ENCODE measurements around the gene TTC33. TPM values are rescaled to one million over a fixed set of nuclear protein-coding genes. Genes with fewer than 3 reads are reported as not detected.

Gene TTC33
- polyA plus RNA-seq, 1 donor from 2014 or later = 73.5 TPM

GRCh38 chr5:40672425-40672824 lies 83.3 kb downstream of the TTC33 start:
- Histone ChIP-seq H3K27me3 (ENCODE audit: insufficient read depth, low read depth, low read length) (no peaks in the 10 kb centered on the region), H3K36me3 (ENCODE audit: insufficient read depth, low read length) (no peaks in the 10 kb centered on the region), H3K9me3 (ENCODE audit: low read length) (no peaks in the 10 kb centered on the region), H3K27ac (ENCODE audit: low read length) (no peak overlapping the region), H3K4me2 (ENCODE audit: low read length) (no peak overlapping the region), H3K79me2 (replicated peaks; ENCODE audit: insufficient read depth, low read length) (no peaks in the 10 kb centered on the region), H3K9me2 (ENCODE audit: insufficient read depth, low read length) (no peaks in the 10 kb centered on the region), H4K20me1 (ENCODE audit: insufficient read depth) (no peaks in the 10 kb centered on the region), H3K9ac (ENCODE audit: low read length) (no peak overlapping the region), H2AFZ (ENCODE audit: low read depth, low read length) (no peak overlapping the region), H3K4me3 (ENCODE audit: low read length) (no peak overlapping the region), H3F3A (ENCODE audit: insufficient read depth, low read length, poor library complexity, severe bottlenecking) (no peaks in the 10 kb centered on the region)
- no peak for TF ChIP-seq EP300 (conservative IDR thresholded peaks at IDR 0.05; ENCODE audit: poor library complexity, severe bottlenecking)
- TF ChIP-seq TAF1 (IDR thresholded peaks at IDR 0.05; ENCODE audit: low read depth) = no peak
- no peak for TF ChIP-seq SMC3 (conservative IDR thresholded peaks at IDR 0.05; ENCODE audit: poor library complexity)
- TF ChIP-seq CTCF (IDR thresholded peaks at IDR 0.05; ENCODE audit: poor library complexity, severe bottlenecking) = no peak
- TF ChIP-seq, protein P1, sequence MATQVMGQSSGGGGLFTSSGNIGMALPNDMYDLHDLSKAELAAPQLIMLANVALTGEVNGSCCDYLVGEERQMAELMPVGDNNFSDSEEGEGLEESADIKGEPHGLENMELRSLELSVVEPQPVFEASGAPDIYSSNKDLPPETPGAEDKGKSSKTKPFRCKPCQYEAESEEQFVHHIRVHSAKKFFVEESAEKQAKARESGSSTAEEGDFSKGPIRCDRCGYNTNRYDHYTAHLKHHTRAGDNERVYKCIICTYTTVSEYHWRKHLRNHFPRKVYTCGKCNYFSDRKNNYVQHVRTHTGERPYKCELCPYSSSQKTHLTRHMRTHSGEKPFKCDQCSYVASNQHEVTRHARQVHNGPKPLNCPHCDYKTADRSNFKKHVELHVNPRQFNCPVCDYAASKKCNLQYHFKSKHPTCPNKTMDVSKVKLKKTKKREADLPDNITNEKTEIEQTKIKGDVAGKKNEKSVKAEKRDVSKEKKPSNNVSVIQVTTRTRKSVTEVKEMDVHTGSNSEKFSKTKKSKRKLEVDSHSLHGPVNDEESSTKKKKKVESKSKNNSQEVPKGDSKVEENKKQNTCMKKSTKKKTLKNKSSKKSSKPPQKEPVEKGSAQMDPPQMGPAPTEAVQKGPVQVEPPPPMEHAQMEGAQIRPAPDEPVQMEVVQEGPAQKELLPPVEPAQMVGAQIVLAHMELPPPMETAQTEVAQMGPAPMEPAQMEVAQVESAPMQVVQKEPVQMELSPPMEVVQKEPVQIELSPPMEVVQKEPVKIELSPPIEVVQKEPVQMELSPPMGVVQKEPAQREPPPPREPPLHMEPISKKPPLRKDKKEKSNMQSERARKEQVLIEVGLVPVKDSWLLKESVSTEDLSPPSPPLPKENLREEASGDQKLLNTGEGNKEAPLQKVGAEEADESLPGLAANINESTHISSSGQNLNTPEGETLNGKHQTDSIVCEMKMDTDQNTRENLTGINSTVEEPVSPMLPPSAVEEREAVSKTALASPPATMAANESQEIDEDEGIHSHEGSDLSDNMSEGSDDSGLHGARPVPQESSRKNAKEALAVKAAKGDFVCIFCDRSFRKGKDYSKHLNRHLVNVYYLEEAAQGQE (IDR thresholded peaks at IDR 0.05; ENCODE audit: borderline replicate concordance) = no peak
- TF ChIP-seq MXI1 (conservative IDR thresholded peaks at IDR 0.05; ENCODE audit: poor library complexity, severe bottlenecking) = no peak
- TF ChIP-seq POLR2AphosphoS5 (IDR thresholded peaks at IDR 0.05) = no peak
- TF ChIP-seq RAD21 (conservative IDR thresholded peaks at IDR 0.05) = no peak
- no peak for TF ChIP-seq EZH2 (IDR thresholded peaks at IDR 0.05; ENCODE audit: borderline replicate concordance, insufficient read depth, low read length, poor library complexity, severe bottlenecking)

DNA sequence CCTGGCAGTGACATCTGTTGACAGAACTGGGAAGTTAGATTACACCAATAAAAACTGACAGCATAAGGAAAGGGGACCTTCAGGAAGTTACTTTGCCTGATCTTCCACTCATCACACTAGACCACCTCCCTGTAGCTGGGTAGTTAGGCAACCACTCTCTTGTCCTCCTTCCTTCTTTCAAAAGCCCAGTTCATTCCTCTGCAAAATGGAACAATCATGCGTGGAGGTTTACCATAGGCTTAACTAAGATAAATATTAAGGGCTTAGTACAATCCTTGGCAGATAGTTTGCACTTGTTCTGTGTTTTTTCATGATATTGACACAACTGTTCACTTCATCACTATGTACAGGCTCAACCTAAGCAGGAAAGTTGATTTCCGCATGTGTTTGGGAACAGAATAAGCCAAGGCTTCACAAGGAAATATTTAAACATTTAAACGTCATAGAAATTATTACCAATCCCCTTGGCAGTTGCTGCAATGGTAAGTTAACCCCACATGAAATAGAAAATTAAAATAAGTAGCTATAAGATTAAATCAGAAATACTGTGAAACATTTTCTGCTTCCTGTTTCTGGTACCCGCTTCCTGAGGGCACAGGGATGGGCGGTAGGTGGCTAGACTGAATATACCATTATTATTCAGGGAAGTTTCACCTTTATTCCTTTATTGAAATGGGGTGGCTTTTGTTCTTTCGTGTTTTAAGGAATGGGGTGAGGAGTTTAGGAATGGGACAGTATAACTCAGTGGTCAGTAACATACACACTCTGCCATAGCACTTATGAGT lies 86.0 kb downstream of the TTC33 start:
- Histone ChIP-seq H3K4me2 (ENCODE audit: low read length) (no peak overlapping the region), H2AFZ (ENCODE audit: low read depth, low read length) (no peak overlapping the region), H4K20me1 (ENCODE audit: insufficient read depth) (no peaks in the 10 kb centered on the region), H3K27me3 (ENCODE audit: insufficient read depth, low read depth, low read length) (no peaks in the 10 kb centered on the region), H3K9me3 (ENCODE audit: low read length) (no peaks in the 10 kb centered on the region), H3K36me3 (ENCODE audit: insufficient read depth, low read length) (no peaks in the 10 kb centered on the region), H3K9me2 (ENCODE audit: insufficient read depth, low read length) (no peaks in the 10 kb centered on the region), H3K4me3 (ENCODE audit: low read length) (no peak overlapping the region), H3K79me2 (replicated peaks; ENCODE audit: insufficient read depth, low read length) (no peaks in the 10 kb centered on the region), H3F3A (ENCODE audit: insufficient read depth, low read length, poor library complexity, severe bottlenecking) (no peaks in the 10 kb centered on the region), H3K9ac (ENCODE audit: low read length) (no peak overlapping the region), H3K27ac (ENCODE audit: low read length) (no peak overlapping the region)
- TF ChIP-seq EP300 (conservative IDR thresholded peaks at IDR 0.05; ENCODE audit: poor library complexity, severe bottlenecking) (no peak), EZH2 (IDR thresholded peaks at IDR 0.05; ENCODE audit: borderline replicate concordance, insufficient read depth, low read length, poor library complexity, severe bottlenecking) (no peak), RAD21 (conservative IDR thresholded peaks at IDR 0.05) (no peak), POLR2AphosphoS5 (IDR thresholded peaks at IDR 0.05) (no peak), MXI1 (conservative IDR thresholded peaks at IDR 0.05; ENCODE audit: poor library complexity, severe bottlenecking) (no peak), SMC3 (conservative IDR thresholded peaks at IDR 0.05; ENCODE audit: poor library complexity) (no peak)
- TF ChIP-seq, protein P1 (IDR thresholded peaks at IDR 0.05; ENCODE audit: borderline replicate concordance) = no peak

All from neural cell (in vitro differentiated cells).